Activated naive CD8-positive, alpha-beta T cell treated with anti-CD3 and anti-CD28 coated beads, Interleukin-2, amount 50 U/mL, for 24 hours (primary cell): ENCODE data around the gene NCOA1.
A peak's percentile ranks its signal among the peaks of the same experiment; 100 is the strongest.

ENCODE experiments used
- ATAC-seq: fragments of 150-1000 bp; cut with Tn5 transposase; one replicate; pipeline ENCODE4 v1.10.0; 2021
- DNase-seq: peaks from one replicate; pipeline ENCODE4 v3.0.0; 2021
- H3K27ac Mint-ChIP-seq: one replicate; pipeline ENCODE4 v1.8.0; 2021; ENCODE audit warnings: mild to moderate bottlenecking, mixed read lengths
- H3K27me3 Mint-ChIP-seq: one replicate; pipeline ENCODE4 v1.8.0; 2021; ENCODE audit warnings: mixed read lengths
- H3K36me3 Mint-ChIP-seq: one replicate; pipeline ENCODE4 v1.8.0; 2021; ENCODE audit warnings: low read depth, mixed read lengths
- H3K4me1 Mint-ChIP-seq: one replicate; pipeline ENCODE4 v1.8.0; 2021; ENCODE audit warnings: mixed read lengths
- H3K4me3 Mint-ChIP-seq: one replicate; pipeline ENCODE4 v1.8.0; 2021; ENCODE audit warnings: mild to moderate bottlenecking, moderate library complexity, mixed read lengths
- H3K9me3 Mint-ChIP-seq: one replicate; pipeline ENCODE4 v1.8.0; 2021; ENCODE audit warnings: mixed read lengths

The NCOA1 gene

DNA sequence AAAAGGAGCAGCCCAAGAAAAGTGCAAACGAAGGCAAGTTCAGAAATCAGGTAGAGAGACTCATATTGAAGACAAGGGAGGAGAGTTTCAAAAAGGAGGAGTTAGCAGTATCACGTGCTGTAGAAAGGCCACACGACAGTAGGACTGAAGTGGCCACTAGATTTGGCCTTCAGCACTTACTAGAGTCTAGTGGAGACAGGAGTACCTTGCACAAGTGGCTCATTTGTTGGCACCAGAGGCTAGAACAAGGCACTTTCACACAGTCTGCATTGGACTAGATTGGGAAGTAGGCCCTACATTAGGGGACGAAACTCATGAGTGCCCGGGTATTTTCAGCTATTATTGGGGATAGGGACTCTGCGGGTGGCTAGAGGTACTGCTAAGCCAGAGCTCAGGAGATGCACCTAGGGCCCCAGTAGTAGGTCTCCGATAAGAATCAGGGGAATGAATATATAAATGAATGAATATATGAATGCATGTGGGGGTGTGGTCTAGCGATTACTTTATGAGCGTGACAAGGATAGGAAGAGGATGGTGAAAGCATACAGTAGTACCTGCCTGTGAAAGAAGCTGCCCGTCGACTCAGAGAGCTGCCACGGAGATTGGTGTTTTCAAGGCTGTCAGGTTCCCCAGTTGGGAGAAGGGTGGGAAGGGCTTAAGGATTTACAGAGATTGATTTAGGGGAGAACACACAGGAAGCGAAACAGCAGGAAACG lies 1.4 kb upstream of the NCOA1 start:
- no peaks in the 10 kb centered on the region for H3K27me3 Mint-ChIP-seq

DNA sequence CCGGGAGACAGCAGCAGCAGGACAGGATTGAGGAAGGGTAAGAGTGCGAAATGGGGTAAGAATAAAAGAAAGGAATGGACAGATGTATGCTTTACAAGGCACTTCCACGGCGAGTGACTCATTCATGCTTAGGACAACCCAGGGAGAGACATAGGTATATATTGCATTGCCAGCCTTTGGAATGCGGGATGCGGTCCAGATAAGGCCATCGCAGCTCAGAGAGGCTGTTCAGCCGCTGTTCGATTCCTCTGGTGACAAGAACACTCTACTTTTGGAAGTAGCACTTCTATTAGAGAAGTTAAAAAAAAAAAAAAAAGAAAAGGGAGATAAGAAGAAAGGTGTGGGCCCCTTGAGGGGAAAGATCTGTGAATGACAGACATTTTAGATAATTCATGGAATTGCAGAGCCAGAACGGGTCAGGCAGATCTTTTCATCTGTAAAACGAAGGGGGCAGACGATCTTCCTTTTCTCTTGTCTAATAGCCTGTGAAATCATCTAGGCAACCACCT lies 819 bp upstream of the NCOA1 start:
- peak overlapping the region; percentile 87 for H3K4me3 Mint-ChIP-seq
- DNase-seq (peak; percentile 11), ATAC-seq (no peak)
- H3K9me3 Mint-ChIP-seq = no peaks in the 10 kb centered on the region
- peaks cover 45% of the 10 kb centered on the region for H3K4me1 Mint-ChIP-seq
- H3K36me3 Mint-ChIP-seq = no peaks in the 10 kb centered on the region
- peak overlapping the region; percentile 84 for H3K27ac Mint-ChIP-seq
- H3K27me3 Mint-ChIP-seq = no peaks in the 10 kb centered on the region

More for the DNA sequence above, 1.4 kb upstream of the NCOA1 start:
- DNase-seq = no peak
- Mint-ChIP-seq H3K27ac (peak overlapping the region; percentile 84), H3K9me3 (peaks cover 6% of the 10 kb centered on the region), H3K4me3 (peak overlapping the region; percentile 87), H3K36me3 (no peaks in the 10 kb centered on the region), H3K4me1 (peaks cover 45% of the 10 kb centered on the region)
- no peak for ATAC-seq

DNA sequence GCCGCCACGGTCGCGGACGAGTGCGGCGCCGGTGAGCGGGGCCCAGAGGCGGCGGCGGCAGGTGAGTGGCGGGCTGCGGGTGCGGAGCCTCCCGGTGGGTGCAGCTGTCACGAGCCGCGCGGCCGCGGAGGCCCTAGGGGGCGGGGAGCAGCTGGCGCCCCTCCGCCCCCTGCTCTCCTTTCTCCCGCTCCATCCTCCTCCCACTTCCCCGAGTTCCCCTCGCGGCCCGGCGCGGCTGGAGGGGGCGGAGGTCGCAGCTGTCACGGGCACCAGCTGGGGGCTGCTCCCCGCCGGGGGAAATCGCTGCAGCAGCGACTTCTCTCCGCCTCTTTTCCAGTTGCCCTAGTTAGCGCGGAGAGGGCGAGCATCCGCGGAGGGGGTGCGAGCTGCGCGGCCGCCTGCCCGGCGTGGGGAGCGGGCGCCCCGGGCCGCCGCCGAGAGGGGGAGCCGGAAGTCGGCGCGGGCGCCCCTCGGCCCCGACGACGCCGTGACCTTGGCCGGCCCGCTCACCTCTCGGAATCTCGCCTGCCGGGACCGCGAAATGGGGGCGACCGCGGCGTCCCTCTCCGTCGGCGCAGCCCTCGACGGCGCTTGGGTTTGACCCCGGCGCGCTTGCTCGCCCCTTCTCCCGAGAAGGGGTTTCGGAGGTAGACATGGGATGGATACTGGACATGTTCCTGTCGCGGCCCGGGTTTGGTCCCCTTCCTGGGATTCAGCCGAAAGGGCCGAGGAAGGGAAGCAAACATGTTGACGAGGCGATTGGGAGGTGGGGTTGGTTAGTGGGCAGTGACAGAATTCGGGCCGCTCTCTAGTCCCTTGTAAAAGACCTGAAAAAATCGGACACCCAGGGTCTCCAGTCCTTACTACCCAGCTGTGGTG lies 727 bp downstream of the NCOA1 start:
- peak; percentile 34 for ATAC-seq
- Mint-ChIP-seq H3K9me3 (no peaks in the 10 kb centered on the region), H3K4me1 (peaks cover 52% of the 10 kb centered on the region), H3K36me3 (no peaks in the 10 kb centered on the region), H3K4me3 (peak overlapping the region; percentile 74), H3K27ac (peak overlapping the region; percentile 29), H3K27me3 (no peaks in the 10 kb centered on the region)
- DNase-seq = peak; percentile 59

DNA sequence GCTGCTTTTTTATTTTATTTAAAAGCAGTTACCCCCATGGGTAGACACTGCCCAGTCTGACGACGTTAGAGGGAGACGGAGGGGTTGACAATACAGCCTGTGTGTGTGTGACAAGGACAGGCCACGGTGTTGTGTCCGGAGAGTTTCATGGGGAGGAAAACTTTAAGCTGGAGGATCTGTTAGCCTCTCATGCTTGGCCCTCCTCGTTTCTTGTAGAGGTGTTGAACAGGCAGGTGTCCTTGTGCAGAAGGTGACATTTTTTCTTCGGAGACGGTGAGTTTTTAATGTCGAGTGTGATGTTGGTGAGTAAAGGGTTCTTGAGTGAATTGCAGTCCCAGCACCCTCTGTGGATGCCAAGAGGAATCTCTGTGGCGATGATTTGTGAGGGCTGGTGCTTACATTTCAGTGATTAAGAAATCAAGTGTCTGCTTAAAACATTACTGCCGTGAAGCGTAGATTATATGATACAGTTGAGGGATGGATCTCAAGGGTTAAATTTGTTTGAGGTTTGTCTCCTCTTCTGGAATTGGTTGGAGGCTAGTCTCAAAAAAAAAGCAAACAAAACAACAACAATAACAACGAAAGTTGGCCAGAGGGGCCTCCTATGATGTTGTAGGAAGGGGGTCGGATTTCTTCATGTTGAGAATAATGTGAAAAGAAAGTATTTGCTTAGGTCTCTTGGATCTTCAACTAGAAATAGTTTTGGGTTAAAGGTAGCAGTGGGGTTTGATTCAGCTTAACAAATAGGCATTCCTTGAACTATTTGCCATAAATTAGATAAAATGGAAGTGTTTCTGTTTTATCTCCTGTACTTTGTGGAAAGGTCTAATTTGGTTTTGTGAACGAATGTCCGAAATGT lies 1.6 kb downstream of the NCOA1 start:
- Mint-ChIP-seq H3K9me3 (no peaks in the 10 kb centered on the region), H3K27me3 (no peaks in the 10 kb centered on the region), H3K27ac (peak overlapping the region; percentile 29), H3K36me3 (no peaks in the 10 kb centered on the region), H3K4me3 (peak overlapping the region; percentile 74), H3K4me1 (peaks cover 58% of the 10 kb centered on the region)
- ATAC-seq (no peak), DNase-seq (peak; percentile 8)

DNA sequence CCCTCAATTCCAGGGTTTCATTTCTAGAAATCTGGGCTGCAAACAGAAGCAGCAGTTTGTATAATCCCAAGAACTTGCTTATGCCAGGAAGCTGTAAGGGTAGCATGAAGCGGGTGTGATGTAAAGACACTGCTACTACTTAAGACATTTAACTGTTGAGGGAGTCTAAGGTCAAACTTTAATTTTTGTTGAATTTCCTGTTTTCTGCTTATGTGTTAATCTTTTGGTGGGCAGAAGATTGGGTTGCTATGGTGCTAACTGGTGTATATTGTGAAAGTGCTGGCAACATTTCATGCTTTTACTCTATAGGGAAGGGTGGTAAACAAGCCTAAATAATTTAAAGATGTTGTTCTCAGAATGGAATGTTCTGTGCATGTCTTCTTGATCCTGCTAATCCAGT lies 2.7 kb downstream of the NCOA1 start:
- H3K36me3 Mint-ChIP-seq = no peaks in the 10 kb centered on the region
- ATAC-seq (no peak), DNase-seq (no peak)
- no peak overlapping the region for H3K27ac Mint-ChIP-seq
- no peaks in the 10 kb centered on the region for H3K27me3 Mint-ChIP-seq
- no peaks in the 10 kb centered on the region for H3K9me3 Mint-ChIP-seq
- peak overlapping the region; percentile 42 for H3K4me3 Mint-ChIP-seq
- H3K4me1 Mint-ChIP-seq = peaks cover 64% of the 10 kb centered on the region

DNA sequence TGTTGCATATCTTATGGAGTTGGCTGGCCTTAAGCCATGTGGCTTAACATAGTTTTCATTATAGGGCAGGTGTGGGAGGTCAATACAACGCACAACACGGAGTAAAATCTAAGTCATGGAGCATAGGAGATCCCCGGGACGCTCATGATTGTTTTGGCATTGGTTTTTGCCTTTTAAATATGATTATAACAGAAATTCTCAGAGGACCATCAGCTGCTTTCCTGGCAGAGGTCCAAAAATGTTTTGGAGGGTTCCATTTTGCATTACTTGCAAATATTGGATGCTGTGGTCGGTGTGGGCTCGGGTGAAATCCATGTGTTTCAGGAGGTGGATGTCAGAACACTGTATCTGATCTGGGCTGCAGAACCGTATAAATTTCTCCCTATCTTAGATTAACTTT lies 3.4 kb downstream of the NCOA1 start:
- peaks cover 60% of the 10 kb centered on the region for H3K4me1 Mint-ChIP-seq
- H3K9me3 Mint-ChIP-seq = no peaks in the 10 kb centered on the region
- H3K27ac Mint-ChIP-seq = no peak overlapping the region
- DNase-seq (no peak), ATAC-seq (no peak)
- H3K36me3 Mint-ChIP-seq = no peaks in the 10 kb centered on the region
- H3K27me3 Mint-ChIP-seq = no peaks in the 10 kb centered on the region
- H3K4me3 Mint-ChIP-seq = no peak overlapping the region

DNA sequence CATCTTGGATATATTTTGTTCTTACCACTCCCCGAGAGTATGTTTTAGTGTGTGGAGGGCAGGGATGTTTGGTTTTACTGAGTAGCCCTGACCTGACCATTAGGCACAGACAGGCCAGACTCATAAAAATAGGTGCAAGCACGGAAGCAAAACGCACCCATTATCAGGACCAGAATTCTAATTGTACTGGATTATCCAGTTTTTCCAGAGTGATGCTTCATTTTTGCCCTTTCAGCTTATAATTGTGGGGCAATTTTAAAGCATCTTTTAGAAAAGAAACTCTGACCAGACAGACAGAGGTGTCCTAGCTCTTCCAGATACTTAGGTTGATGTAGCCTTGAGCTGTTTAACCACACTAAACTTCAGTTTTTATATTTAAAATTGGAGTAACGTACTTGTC lies 4.4 kb downstream of the NCOA1 start:
- ATAC-seq (no peak), DNase-seq (no peak)
- peaks cover 50% of the 10 kb centered on the region for H3K4me1 Mint-ChIP-seq
- H3K9me3 Mint-ChIP-seq = no peaks in the 10 kb centered on the region
- H3K27me3 Mint-ChIP-seq = no peaks in the 10 kb centered on the region
- H3K27ac Mint-ChIP-seq = no peak overlapping the region
- H3K4me3 Mint-ChIP-seq = no peak overlapping the region
- no peaks in the 10 kb centered on the region for H3K36me3 Mint-ChIP-seq

DNA sequence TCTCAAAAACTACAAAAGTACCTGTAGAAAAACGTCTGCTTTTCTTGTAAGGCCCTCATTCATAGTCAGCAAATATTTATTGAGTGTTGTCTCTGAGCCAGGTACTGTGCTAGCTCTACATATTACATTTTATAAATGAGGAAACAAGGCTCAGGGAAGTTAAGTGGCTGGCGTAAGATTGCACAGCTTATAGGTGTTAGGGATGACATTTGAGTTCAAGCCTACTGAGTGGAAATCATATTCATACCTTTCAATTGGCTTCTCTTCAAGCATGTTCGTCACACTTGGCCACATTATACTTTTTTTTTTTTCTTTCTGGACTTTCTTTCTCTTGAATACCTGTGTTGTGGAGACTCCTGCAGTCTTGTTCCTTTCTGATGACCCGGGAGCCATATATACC lies 5.9 kb downstream of the NCOA1 start:
- Mint-ChIP-seq H3K4me1 (peaks cover 48% of the 10 kb centered on the region), H3K27ac (no peak overlapping the region), H3K27me3 (no peaks in the 10 kb centered on the region), H3K4me3 (no peak overlapping the region), H3K36me3 (no peaks in the 10 kb centered on the region), H3K9me3 (no peaks in the 10 kb centered on the region)
- ATAC-seq = no peak
- DNase-seq = no peak

DNA sequence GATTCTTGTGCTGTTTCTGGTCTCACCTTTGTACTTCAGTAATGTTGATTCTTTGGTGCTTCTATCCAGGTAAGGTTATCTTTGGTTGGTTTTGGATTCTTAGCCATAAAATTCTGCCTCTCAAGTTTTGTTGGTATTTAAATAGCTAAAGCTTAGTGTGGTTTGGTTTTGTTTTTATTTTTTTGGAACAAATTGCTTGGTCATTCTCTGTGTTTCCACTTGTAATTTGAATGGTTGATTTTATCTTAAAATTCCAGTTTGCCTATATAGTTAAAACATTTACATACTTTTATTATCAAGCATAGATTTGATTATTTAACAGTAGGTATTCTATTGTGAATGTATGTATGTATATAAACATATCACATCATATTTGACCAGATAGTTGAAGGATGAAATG lies 6.6 kb downstream of the NCOA1 start:
- Mint-ChIP-seq H3K4me1 (peaks cover 47% of the 10 kb centered on the region), H3K27me3 (no peaks in the 10 kb centered on the region), H3K36me3 (no peaks in the 10 kb centered on the region), H3K4me3 (no peak overlapping the region), H3K9me3 (no peaks in the 10 kb centered on the region), H3K27ac (peak overlapping the region; percentile 32)
- ATAC-seq = no peak
- DNase-seq = no peak

DNA sequence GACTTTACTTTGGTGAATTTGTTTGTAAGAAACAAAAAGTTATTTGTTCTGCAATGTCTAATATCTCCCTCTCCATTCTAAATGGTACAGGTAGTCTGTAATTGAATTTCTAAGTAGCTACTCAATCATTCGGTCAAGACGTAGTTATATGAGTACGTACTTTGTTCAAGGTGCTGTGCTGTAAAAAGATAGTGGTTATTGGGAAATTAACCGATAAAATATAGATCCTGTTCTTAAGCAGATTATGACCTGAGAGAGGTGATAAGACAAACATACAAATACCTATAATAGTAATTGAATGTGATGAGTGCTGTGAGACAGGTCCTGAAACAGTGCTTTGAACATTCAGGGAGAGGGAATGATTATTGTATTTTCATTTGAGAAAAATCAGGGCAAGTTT lies 7.1 kb downstream of the NCOA1 start:
- no peak for ATAC-seq
- Mint-ChIP-seq H3K4me1 (peaks cover 47% of the 10 kb centered on the region), H3K27me3 (no peaks in the 10 kb centered on the region)

DNA sequence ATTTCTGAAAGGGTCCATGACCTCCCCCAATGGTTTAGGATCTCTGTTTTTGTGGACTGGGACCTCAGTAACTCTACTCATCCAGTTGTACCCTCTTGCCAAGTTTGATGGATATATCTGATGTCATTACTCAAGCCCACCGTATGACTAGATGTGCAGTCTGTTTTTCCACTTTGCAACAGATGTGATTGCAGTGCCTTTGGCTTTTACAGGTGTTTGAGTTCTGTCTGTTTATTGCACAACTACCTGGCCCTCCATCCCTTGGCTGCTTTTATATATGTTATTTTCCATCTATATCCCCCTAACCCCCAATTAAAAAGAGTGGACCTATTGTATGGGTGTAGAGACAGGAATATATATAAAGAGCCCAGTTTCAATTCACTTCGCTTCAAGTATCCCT lies 10.8 kb downstream of the NCOA1 start:
- Mint-ChIP-seq H3K4me3 (no peak overlapping the region), H3K9me3 (no peaks in the 10 kb centered on the region), H3K4me1 (peaks cover 44% of the 10 kb centered on the region), H3K27ac (no peak overlapping the region), H3K36me3 (peaks cover 5% of the 10 kb centered on the region), H3K27me3 (no peaks in the 10 kb centered on the region)
- ATAC-seq = no peak
- no peak for DNase-seq

More for the DNA sequence above, 7.1 kb downstream of the NCOA1 start:
- no peaks in the 10 kb centered on the region for H3K9me3 Mint-ChIP-seq
- no peak for DNase-seq
- no peak overlapping the region for H3K27ac Mint-ChIP-seq
- no peaks in the 10 kb centered on the region for H3K36me3 Mint-ChIP-seq
- H3K4me3 Mint-ChIP-seq = no peak overlapping the region

DNA sequence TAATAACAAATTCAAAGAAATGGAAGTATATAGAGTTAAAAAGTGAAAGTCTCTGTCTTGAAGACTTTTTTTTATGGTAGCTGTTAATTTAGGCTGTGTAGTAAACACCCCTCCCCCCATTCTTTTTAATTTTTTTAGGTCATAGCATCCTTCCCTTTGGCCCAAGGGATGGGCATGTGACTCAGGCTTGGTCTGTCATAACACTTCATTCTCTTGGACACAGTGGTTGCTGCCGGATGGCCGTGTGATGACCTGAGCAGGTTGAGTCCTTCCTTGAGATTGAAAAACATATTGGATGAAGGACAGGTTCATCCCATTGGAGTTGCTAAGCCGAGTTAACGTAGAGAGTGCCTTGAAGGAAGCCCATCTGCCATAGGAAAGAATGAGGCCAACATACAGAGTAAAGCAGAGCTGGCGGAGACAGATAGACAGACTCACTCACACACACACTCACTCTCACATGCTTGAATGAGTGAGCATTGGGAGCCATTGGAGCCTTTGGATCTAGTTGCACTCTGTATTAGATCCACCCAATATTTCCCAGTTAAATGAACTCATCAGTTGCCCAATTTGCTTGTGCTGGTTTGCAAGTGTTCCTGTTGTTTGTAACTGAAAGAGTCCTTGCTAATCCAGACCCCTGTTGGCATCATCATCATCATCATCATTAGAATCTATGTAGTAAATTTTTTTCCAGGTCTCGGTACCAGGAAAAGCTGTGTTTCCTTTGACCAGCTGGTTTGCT lies 14.7 kb downstream of the NCOA1 start:
- no peak overlapping the region for H3K4me3 Mint-ChIP-seq

DNA sequence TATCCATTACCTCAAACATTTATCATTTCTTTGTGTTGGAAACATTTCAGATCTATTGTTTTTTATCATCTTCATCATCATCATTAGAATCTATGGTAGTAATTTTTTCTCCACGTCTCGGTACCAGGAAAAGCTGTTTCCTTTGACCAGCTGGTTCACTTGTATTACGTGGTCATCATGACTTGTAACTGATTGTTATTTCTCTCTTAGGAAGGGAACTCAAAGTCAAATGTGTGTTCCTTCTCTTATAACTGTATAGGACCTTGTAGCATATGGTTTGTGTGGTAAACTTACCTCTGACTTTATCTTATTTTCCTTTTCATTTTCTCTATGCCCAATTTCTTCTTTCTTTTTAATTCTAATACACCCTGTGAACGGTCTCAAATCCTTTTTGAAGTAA lies 16.5 kb downstream of the NCOA1 start:
- H3K4me1 Mint-ChIP-seq = peaks cover 79% of the 10 kb centered on the region
- peaks cover 8% of the 10 kb centered on the region for H3K36me3 Mint-ChIP-seq
- no peaks in the 10 kb centered on the region for H3K9me3 Mint-ChIP-seq
- no peak overlapping the region for H3K4me3 Mint-ChIP-seq
- DNase-seq (no peak), ATAC-seq (no peak)
- H3K27me3 Mint-ChIP-seq = no peaks in the 10 kb centered on the region
- H3K27ac Mint-ChIP-seq = no peak overlapping the region

More for the DNA sequence above, 14.7 kb downstream of the NCOA1 start:
- Mint-ChIP-seq H3K9me3 (no peaks in the 10 kb centered on the region), H3K27ac (no peak overlapping the region), H3K36me3 (peaks cover 5% of the 10 kb centered on the region), H3K4me1 (peaks cover 64% of the 10 kb centered on the region), H3K27me3 (no peaks in the 10 kb centered on the region)
- ATAC-seq (no peak), DNase-seq (no peak)

DNA sequence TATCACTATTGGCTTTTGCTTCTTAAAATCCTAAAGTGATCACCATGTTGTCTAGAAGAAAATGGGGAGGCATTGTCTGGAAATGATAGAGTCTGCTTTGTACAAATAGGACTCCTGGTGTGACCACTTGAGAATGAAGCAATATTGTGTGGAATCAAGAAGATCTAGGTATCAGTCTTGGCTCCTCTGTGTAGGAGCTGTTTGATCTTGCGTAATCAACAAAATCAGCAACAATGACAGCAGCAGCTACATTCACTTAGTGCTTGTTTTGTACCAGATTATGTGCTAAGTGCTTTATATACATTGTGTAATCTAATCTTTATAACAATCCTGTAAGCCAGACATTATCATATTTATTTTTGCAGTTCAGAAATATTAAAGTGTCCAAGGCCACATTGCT lies 17.8 kb downstream of the NCOA1 start:
- Mint-ChIP-seq H3K27ac (peak overlapping the region; percentile 26), H3K4me3 (no peak overlapping the region), H3K36me3 (peaks cover 8% of the 10 kb centered on the region), H3K27me3 (no peaks in the 10 kb centered on the region), H3K9me3 (no peaks in the 10 kb centered on the region), H3K4me1 (peaks cover 83% of the 10 kb centered on the region)
- no peak for ATAC-seq
- no peak for DNase-seq
